IPS-18a (cell line): ENCODE data around the gene GSTA2.
"Not testable (repeated sequence)": the region's sequence is repeated elsewhere in the genome, so short reads cannot be mapped to it uniquely, and the experiment has no call there.

Experiments used
- H3K27ac ChIP-seq: one replicate; pipeline ENCODE4 v1.5.1; 2013; ENCODE audit warnings: low read length
- H3K27me3 ChIP-seq: one replicate; pipeline ENCODE4 v1.6.1; 2013; ENCODE audit warnings: mild to moderate bottlenecking, low read length; ENCODE audit not compliant: control insufficient read depth, insufficient read depth
- H3K36me3 ChIP-seq: one replicate; pipeline ENCODE4 v1.6.1; 2013; ENCODE audit warnings: low read depth, low read length; ENCODE audit not compliant: control insufficient read depth
- H3K4me1 ChIP-seq: one replicate; pipeline ENCODE4 v1.6.1; 2013; ENCODE audit warnings: low read depth, low read length; ENCODE audit not compliant: control insufficient read depth
- H3K4me3 ChIP-seq: one replicate; pipeline ENCODE4 v1.5.1; 2013; ENCODE audit warnings: low read length
- H3K9ac ChIP-seq: one replicate; pipeline ENCODE4 v1.6.1; 2013; ENCODE audit warnings: mild to moderate bottlenecking, low read length, moderate library complexity
- H3K9me3 ChIP-seq: one replicate; pipeline ENCODE4 v1.6.1; 2013; ENCODE audit warnings: low read depth, low read length; ENCODE audit not compliant: control insufficient read depth

Gene GSTA2

DNA sequence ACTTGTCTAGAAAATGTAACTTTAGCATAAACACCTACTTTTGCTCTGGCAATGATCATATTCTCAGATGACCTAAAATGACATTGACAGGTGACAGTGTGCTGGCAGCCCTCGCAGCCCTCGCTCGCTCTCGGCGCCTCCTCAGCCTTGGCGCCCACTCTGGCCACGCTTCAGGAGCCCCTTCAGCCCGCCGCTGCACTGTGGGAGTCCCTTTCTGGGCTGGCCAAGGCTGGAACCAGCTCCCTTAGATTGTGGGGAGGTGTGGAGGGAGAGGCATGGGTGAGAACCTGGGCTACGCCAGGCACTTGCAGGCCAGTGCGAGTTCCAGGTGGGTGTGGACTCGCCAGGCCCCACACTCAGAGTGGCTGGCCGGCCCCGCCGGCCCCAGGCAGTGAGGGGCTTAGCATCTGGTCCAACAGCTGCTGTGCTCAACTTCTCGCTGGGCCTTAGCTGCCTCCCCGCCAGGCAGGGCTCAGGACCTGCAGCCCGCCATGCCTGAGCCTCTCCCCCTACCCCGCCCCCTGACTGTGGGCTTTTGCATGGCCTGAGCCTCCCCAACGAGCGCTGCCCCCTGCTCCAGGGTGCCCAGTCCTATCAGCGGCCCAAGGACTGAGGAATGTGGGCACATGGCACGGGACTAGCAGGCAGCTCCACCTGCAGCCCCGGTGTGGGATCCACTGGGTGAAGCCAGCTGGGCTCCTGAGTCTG lies 23.1 kb upstream of the GSTA2 start:
- no peaks in the 10 kb centered on the region for H3K27me3 ChIP-seq
- H3K36me3 ChIP-seq: no peaks in the 10 kb centered on the region
- H3K27ac ChIP-seq: no peak overlapping the region
- no peak overlapping the region for H3K9ac ChIP-seq
- no peaks in the 10 kb centered on the region for H3K4me1 ChIP-seq
- no peak overlapping the region for H3K4me3 ChIP-seq
- no peaks in the 10 kb centered on the region for H3K9me3 ChIP-seq

DNA sequence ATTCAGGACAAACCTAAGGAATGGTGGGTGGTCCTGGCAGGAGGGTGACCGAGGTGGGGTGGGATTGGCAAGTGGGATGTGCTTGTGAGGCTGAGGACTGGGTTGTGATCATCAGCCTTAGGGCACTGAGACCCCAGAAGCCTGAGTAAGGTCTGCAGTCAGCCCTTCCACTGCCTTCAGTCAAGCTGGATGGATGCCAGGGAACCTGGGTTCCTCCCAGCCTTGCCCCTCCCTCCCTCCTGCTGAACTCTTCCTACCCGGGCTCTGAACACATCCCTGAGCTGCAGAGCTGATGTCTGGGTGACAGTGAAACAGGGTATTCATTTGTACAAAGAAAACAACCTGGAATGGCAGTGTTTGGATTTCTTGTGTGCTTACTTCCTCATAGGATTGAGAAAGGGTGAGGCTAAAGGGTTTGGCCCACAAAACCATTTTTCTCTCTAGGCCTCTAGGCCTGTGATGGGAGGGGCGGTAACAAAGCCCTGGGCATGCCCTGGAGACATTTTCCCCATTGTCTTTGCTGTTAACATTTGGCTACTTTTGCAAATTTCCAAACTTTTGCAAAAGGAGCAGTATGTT lies 19.5 kb upstream of the GSTA2 start:
- H3K9me3 ChIP-seq, H3K27me3 ChIP-seq, H3K4me1 ChIP-seq, H3K36me3 ChIP-seq, H3K27ac ChIP-seq, H3K4me3 ChIP-seq, H3K9ac ChIP-seq: not testable (repeated sequence)

DNA sequence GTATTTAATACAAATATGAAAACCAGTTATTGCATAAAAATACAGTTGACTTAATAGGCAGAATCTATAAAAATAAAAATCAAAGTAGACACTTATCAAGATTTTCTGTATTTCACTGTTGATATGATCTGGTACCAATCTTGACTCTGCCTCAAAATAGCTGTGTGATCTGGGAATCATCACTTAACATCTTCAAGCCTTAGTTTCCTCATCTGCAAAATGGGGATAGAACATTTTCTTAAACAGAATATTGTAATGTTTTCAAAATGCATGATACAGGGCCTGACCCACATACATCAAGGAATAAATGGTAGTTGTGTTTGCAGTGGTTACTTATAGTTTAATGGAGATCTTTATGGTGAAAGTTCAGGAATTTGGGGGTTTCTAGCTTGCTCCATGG lies 18.9 kb upstream of the GSTA2 start:
- H3K4me3 ChIP-seq, H3K9me3 ChIP-seq, H3K4me1 ChIP-seq, H3K36me3 ChIP-seq, H3K27me3 ChIP-seq, H3K27ac ChIP-seq, H3K9ac ChIP-seq: not testable (repeated sequence)

- Histone ChIP-seq H3K36me3 (no peaks in the 10 kb centered on the region), H3K4me1 (no peaks in the 10 kb centered on the region), H3K9ac (no peak overlapping the region), H3K4me3 (no peak overlapping the region), H3K9me3 (no peaks in the 10 kb centered on the region), H3K27me3 (no peaks in the 10 kb centered on the region), H3K27ac (no peak overlapping the region)
These were observed 16.0 kb upstream of the GSTA2 start for GRCh38 chr6:52779237-52779636.

DNA sequence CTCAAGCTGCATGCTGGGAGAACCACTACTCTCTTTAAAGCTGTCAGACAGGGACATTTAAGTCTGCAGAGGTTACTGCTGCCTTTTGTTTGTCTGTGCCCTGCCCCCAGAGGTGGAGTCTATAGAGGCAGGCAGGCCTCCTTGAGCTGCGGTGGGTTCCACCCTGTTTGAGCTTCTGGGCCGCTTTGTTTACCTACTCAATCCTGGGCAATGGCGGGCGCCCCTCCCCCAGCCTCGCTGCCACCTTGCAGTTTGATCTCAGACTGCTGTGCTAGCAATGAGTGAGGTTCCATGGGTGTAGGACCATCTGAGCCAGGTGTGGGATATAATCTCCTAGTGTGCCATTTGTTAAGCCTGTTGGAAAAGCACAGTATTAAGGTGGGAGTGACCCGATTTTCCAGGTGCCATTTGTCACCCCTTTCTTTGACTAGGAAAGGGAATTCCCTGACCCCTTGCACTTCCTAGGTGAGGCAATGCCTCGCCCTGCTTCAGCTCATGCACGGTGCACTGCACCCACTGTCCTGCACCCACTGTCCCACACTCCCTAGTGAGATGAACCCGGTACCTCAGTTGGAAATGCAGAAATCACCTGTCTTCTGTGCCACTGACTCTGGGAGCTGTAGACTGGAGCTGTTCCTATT lies 13.6 kb upstream of the GSTA2 start:
- not testable (repeated sequence) for H3K9me3 ChIP-seq, H3K4me1 ChIP-seq, H3K4me3 ChIP-seq, H3K27ac ChIP-seq, H3K9ac ChIP-seq, H3K36me3 ChIP-seq, H3K27me3 ChIP-seq

GRCh38 chr6:52769399-52769798 lies 6.1 kb upstream of the GSTA2 start:
- not testable (repeated sequence) for H3K27ac ChIP-seq, H3K27me3 ChIP-seq, H3K36me3 ChIP-seq, H3K4me3 ChIP-seq, H3K9me3 ChIP-seq, H3K4me1 ChIP-seq, H3K9ac ChIP-seq

DNA sequence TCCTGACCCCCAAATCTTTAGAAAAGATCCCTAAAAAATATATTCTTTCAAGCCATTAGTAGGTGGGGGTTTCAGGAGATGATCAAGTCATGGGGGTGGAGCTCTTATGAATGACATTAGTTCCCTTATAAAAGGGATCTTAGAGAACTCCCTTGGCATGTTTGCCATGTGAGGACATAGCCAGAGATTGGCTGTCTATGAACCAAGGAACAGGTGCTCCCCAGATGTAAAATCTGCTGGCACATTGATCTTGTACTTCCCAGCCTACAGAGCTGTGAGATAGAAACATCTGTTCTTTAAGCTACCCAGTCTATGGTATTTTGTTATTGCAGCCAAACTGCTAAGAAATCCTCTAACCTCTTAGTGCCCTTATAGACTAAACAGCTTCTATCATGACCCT lies 4.4 kb upstream of the GSTA2 start:
- H3K9ac ChIP-seq, H3K4me3 ChIP-seq, H3K27me3 ChIP-seq, H3K27ac ChIP-seq, H3K9me3 ChIP-seq, H3K4me1 ChIP-seq, H3K36me3 ChIP-seq: not testable (repeated sequence)

DNA sequence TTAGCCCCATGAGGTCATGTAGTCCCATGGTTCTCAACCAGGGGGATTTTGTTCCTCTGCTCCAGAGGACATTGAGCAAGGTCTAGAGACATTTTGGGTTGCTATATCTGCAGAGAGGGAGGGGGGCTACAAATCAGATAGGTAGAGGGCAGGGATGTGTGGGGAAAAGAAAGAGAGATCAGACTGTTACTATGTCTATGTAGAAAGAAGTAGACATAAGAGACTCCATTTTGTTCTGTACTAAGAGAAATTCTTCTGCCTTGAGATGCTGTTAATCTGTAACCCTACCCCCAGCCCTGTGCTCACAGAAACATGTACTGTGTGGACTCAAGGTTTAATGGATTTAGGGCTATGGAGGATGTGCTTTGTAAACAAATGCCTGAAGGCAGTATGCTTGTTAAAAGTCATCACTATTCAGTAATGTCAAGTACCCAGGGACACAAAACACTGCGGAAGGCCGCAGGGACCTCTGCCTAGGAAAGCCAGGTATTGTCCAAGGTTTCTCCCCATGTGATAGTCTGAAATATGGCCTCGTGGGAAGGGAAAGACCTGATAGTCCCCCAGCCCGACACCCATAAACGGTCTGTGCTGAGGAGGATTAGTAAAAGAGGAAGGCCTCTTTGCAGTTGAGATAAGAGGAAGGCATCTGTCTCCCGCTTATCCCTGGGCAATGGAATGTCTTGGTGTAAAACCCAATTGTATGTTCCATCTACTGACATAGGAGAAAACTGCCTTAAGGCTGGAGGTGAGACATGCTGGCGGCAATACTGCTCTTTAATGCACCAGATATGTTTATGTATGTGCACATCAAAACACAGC lies 1.4 kb downstream of the GSTA2 start:
- H3K4me3 ChIP-seq, H3K9ac ChIP-seq, H3K27ac ChIP-seq: not testable (repeated sequence)

GRCh38 chr6:52760105-52760765 lies 3.0 kb downstream of the GSTA2 start:
- no peak overlapping the region for H3K4me3 ChIP-seq
- H3K9me3 ChIP-seq: no peaks in the 10 kb centered on the region
- H3K9ac ChIP-seq: no peak overlapping the region
- peaks cover 2% of the 10 kb centered on the region for H3K4me1 ChIP-seq
- no peaks in the 10 kb centered on the region for H3K27me3 ChIP-seq
- no peaks in the 10 kb centered on the region for H3K36me3 ChIP-seq
- H3K27ac ChIP-seq: no peak overlapping the region

More for the DNA sequence above, 1.4 kb downstream of the GSTA2 start:
- not testable (repeated sequence) for H3K9me3 ChIP-seq, H3K36me3 ChIP-seq, H3K27me3 ChIP-seq, H3K4me1 ChIP-seq

- no peak overlapping the region for H3K4me3 ChIP-seq
These were observed 4.2 kb downstream of the GSTA2 start for GRCh38 chr6:52759085-52759484.

DNA sequence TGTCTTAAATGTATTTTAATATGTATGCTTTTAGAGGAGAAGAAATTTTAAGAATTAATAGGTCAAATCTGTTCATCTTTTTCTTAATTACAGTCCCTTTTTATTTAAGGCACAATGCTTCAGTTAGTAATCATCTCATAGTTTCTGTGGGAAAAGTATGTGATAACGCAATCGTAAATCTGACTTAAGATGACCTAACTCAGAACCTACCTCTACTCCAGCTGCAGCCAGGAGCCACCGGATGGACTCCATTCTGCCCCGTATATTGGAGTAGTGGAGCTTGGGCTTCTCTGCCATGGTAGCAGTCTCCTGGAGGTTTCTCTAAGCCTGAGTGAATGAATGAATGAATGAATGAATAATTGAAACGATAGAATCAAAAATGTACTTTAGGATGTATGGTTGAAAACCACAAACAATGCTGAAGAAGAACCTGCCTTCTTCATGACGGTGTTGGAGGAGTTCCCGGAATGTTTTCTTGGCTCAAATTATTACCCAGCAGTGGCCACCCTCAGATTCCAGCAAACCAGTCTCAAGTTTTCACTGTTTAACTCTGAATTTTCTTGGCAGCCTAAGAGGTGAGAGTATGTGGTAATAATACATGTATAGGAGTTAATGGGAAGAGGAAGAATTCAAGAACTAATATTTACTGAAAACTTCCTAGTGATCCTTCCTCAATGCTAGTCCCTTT lies 5.5 kb downstream of the GSTA2 start:
- not testable (repeated sequence) for H3K9me3 ChIP-seq, H3K9ac ChIP-seq, H3K36me3 ChIP-seq, H3K4me1 ChIP-seq, H3K27me3 ChIP-seq, H3K4me3 ChIP-seq, H3K27ac ChIP-seq

More at GRCh38 chr6:52759085-52759484, 4.2 kb downstream of the GSTA2 start:
- Histone ChIP-seq H3K9me3 (no peaks in the 10 kb centered on the region), H3K36me3 (no peaks in the 10 kb centered on the region), H3K27me3 (no peaks in the 10 kb centered on the region), H3K9ac (no peak overlapping the region), H3K27ac (no peak overlapping the region), H3K4me1 (peaks cover 2% of the 10 kb centered on the region)
